Right atrium auricular region (tissue), 2 donors: ENCODE results near the gene BCAR3. TPM values are rescaled to one million over a fixed set of nuclear protein-coding genes. Genes with fewer than 3 reads are reported as not detected.
A peak's percentile ranks its signal among the peaks of the same experiment; 100 is the strongest.
"Not testable (repeated sequence)": the region's sequence is repeated elsewhere in the genome, so short reads cannot be mapped to it uniquely, and the experiment has no call there.

Source experiments
- DNase-seq: peaks from one replicate; pipeline ENCODE4 v3.0.0-alpha.2; 2019; ENCODE audit warnings: low spot score
- H3K27ac ChIP-seq, 2 donors: fragments of 200-600 bp; sonication (generic); 1 replicate in 1 of 2; 2 replicates in 1 of 2; pipeline ENCODE4 v1.5.1; 2016 to 2019
- H3K27me3 ChIP-seq, 2 donors: fragments of 200-600 bp; sonication (generic); one replicate each; pipeline versions ENCODE4 v1.5.1 to v1.6.0; 2017 to 2019
- H3K36me3 ChIP-seq: fragments of 200-600 bp; sonication (generic); one replicate; pipeline ENCODE4 v1.5.1; 2016
- H3K4me1 ChIP-seq, 2 donors: fragments of 200-600 bp; sonication (generic); one replicate each; pipeline versions ENCODE4 v1.5.1 to v1.6.0; 2017 to 2019
- H3K4me3 ChIP-seq, 2 donors: fragments of 200-600 bp; sonication (generic); 1 replicate in 1 of 2; 2 replicates in 1 of 2; pipeline ENCODE4 v1.5.1; 2017 to 2019; ENCODE audit warnings: mild to moderate bottlenecking in 1 of 2, moderate library complexity in 1 of 2
- H3K9me3 ChIP-seq, 2 donors: fragments of 200-600 bp; sonication (generic); one replicate each; pipeline ENCODE4 v1.5.1; 2019
- CTCF ChIP-seq, 2 donors: fragments of 200-600 bp; sonication (generic); IDR thresholded peaks; one replicate each; pipeline ENCODE4 v1.5.1; 2019; ENCODE audit warnings: antibody characterized with exemption in 2 of 2
- total RNA-seq, 2 donors: library from RNA; depleted of rRNA; stranded (reverse); fragments of >200 nt; gene quantifications; one replicate each; pipeline ENCODE4 v1.1.0, GENCODE V29; 2016

The BCAR3 gene
- total RNA-seq, 2 donors from 2014 or later: 12.7 to 19.3 TPM

GRCh38 chr1:93559045-93559444, 122.6 kb downstream of the BCAR3 start:
- Histone ChIP-seq H3K4me3 (no peak overlapping the region), H3K4me1 (peaks cover 0 to 17% of the 10 kb centered on the region in 2 donors), H3K9me3 (peaks cover 0 to 5% of the 10 kb centered on the region in 2 donors), H3K27me3 (no peaks in the 10 kb centered on the region), H3K27ac (no peak overlapping the region), H3K36me3 (peaks cover 15% of the 10 kb centered on the region)
- DNase-seq: no peak
- no peak for TF ChIP-seq CTCF (IDR thresholded peaks at IDR 0.05)

DNA sequence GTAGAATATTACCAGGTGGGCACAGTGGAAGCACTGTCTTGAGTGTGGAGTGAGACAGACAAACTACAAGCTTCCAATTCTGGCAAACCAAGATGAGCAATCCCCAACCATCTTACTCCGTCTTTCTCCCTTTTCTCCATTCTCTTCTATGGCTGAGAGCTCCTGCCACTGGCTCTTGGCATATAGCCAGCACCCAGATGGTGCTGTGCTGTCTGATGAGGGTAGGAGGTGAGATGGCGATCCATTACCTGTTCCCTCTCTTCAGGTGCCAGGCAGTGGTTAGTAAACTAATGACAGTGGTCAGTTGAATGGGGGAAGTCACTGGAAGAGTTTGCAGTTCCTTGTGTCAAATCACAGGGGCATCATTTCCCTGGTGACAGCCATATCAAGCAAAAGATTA, 125.3 kb downstream of the BCAR3 start:
- no peak for DNase-seq
- peaks cover 0 to 5% of the 10 kb centered on the region in 2 donors for H3K9me3 ChIP-seq
- no peaks in the 10 kb centered on the region for H3K27me3 ChIP-seq
- H3K27ac ChIP-seq: no peak overlapping the region
- no peak for TF ChIP-seq CTCF (IDR thresholded peaks at IDR 0.05)
- no peak overlapping the region for H3K4me3 ChIP-seq
- peaks cover 7% of the 10 kb centered on the region for H3K36me3 ChIP-seq
- H3K4me1 ChIP-seq: peaks cover 0 to 39% of the 10 kb centered on the region in 2 donors

DNA sequence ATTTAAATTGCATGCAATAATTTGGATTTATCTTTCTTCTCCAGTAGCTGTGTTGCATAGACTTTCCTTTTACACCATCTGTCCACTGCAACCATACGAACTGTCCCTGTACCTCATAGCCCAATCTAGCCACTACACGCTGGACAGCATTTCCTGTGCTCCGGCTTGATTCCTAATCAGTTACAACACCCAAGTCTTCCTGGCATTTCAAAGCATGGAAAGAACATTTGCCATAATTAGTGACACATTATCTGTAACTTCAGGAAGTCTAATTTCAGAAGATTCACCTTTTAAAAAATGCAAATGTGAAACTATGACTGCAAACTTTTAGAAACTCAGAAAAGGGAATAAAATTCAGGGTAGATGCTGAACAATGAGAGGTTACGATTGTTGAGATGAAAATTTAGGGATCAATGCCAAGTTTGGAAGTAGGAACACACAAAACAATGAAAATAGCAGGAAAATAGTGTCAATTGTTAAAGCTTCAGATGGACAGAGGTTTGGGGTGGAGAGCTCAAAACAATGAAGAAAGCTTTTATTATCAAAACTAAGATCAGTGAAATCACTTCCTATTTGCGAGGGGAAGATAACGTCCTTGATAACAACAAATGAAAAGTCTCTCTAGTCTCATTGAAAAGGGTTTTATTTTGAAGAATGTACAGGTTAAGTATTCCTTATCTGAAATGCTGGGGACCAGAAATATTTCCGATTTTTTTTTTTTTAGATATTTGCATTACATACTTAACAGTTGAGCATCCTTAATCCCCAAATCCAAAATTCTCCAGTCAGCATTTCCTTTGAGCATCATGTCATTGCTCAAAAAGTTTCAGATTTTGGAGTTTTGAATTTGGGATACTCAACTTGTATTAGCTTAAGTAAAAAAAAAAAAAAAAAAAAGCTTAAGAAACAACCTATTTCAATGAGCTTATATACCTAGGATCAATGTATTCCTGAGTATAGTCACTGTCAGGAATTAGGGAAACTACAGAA, 126.5 kb downstream of the BCAR3 start:
- no peak for TF ChIP-seq CTCF (IDR thresholded peaks at IDR 0.05)
- no peak for DNase-seq
- Histone ChIP-seq H3K9me3 (peaks cover 0 to 5% of the 10 kb centered on the region in 2 donors), H3K4me3 (no peak overlapping the region), H3K27me3 (no peaks in the 10 kb centered on the region), H3K4me1 (peaks cover 0 to 39% of the 10 kb centered on the region in 2 donors), H3K27ac (peak overlapping the region in 1 of 2 donors; percentile 26), H3K36me3 (peaks cover 12% of the 10 kb centered on the region)

GRCh38 chr1:93553886-93554490, 127.6 kb downstream of the BCAR3 start:
- Histone ChIP-seq H3K36me3 (peaks cover 17% of the 10 kb centered on the region), H3K4me1 (peaks cover 0 to 39% of the 10 kb centered on the region in 2 donors), H3K27ac (peak overlapping the region in 1 of 2 donors; percentile 41)
- not testable (repeated sequence) for H3K27me3 ChIP-seq, H3K9me3 ChIP-seq, DNase-seq, H3K4me3 ChIP-seq

- H3K27me3 ChIP-seq: no peaks in the 10 kb centered on the region
- H3K36me3 ChIP-seq: peaks cover 17% of the 10 kb centered on the region
- no peak for DNase-seq
- TF ChIP-seq CTCF (IDR thresholded peaks at IDR 0.05): no peak
- no peaks in the 10 kb centered on the region for H3K9me3 ChIP-seq
- H3K4me3 ChIP-seq: no peak overlapping the region
- H3K27ac ChIP-seq: peak overlapping the region in 1 of 2 donors; percentile 41
- H3K4me1 ChIP-seq: peaks cover 0 to 39% of the 10 kb centered on the region in 2 donors
Observed at GRCh38 chr1:93552741-93553455, 128.7 kb downstream of the BCAR3 start.
